Ammon's horn (tissue), 1 donor: ENCODE results near the gene ATP10B.
"Not testable (repeated sequence)": the region's sequence is repeated elsewhere in the genome, so short reads cannot be mapped to it uniquely, and the experiment has no call there.

ENCODE experiments used
- DNase-seq: peaks from one replicate; pipeline ENCODE4 v3.0.0-alpha.2; 2016; ENCODE audit warnings: low spot score

The ATP10B gene

DNA sequence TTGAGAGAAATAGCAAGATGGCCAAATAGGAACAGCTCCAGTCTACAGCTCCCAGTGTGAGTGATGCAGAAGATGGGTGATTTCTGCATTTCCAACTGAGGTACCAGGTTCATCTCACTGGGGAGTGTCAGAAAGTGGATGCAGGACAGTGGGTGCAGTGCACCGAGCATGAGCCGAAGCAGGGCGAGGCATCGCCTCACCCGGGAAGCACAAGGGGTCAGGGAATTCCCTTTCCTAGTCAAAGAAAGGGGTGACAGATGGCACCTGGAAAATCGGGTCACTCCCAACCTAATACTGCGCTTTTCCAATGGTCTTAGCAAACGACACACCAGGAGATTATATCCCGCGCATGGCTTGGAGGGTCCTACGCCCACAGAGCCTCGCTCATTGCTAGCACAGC lies 39.0 kb downstream of the ATP10B start:
- DNase-seq: not testable (repeated sequence)

- no peak for DNase-seq
Measured at GRCh38 chr5:160805376-160805775, 46.6 kb downstream of the ATP10B start.

GRCh38 chr5:160802592-160802991 lies 49.4 kb downstream of the ATP10B start:
- peak; percentile 75 for DNase-seq

DNA sequence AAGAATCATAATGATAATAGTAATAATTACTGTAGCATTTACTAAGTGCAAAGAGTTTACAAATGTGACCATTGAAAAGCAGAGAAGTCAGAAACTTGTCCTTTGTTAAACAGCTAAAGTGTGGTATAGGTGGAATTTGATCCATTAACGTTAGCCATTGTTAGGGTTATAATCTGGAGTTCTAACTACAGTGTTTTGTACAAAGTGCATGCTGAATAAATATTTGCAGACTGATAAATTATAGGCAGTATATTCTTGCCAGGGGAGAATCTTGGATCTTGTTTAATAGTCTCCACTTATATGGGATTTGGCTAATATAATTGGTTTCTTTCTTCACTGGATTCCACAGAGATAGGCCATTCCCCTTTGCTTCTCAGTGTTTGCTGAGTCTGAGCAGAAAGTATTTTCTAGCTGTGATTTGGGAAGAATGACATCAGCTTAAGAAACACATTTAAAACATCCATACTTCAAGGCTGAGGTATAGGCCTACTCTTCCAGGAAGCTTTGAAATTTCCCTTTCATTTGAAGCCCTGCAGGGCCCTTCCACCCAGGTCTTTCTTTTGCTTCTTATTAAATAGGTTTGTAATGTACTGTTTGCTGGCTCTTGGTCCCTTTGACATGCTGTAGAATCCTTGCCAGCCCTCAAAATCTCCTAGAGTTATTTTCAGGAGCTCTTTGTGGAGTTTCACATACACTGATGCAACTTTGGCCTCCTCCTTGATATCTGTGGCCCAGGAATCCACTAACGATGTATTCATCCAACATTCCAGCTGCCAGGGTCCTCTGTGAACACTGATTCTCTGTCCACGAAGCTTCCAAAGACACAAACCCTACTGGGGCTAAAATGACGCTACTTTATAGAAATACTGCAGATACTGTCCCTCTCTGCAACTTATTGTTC lies 51.4 kb downstream of the ATP10B start:
- DNase-seq: no peak

DNA sequence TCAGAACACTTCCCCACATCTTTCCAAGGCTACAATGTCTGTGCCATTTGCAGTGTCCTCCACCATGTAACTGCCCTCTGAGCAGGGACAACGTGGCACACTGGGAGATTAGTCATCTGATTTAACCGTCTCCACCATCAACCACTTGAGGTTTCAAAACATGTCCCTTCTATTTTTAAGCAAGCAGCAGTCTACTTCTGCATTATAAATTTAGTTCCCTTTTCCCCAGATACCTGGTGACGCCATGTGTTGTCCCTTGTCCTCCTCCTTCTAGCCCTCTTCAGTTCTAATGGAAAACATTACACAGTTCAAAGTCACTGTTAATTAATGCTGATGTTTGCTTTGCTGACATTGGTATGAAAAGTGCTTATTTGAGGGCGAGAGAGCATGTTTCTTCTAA lies 52.8 kb downstream of the ATP10B start:
- DNase-seq: no peak

GRCh38 chr5:160797020-160797419 lies 55.0 kb downstream of the ATP10B start:
- no peak for DNase-seq

- DNase-seq: no peak
Measured at GRCh38 chr5:160793530-160793899, 58.5 kb downstream of the ATP10B start.

DNA sequence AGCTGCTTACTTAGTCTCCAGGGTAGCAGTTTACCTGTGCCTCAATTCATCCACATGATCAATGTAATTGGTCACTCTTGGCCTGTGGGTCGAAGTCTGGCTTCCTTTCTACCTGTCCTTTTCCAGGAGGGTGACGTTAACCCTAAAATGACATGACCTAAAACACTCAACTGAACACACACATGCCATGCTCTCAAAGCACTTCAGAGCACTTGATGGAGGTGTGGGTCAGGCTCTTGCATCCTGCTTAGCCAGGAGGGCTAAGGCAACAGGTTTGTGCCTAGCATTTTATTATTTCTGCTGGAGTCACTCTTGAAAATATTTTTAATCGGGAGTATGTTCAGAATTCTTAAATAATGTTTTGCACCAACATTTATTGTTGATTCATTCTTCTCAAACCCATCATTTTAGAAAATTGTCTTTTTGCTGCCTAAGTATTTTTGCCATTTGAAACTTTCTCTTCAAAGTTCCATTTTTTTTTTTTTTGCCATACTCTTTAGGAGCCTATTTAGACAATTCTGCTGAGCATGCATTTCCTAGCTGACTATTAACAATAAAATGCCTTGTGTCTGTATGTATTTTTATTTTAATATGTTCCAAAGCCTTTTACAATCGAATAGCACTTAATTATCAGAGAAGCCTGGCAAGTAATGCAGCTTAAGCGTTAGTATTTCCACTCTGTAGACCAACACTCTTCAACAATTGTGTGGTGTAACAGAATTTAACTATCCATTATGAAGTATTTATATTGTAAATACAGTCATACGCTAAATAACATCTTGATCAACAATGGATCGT lies 59.1 kb downstream of the ATP10B start:
- DNase-seq: no peak

- no peak for DNase-seq
Measured at GRCh38 chr5:160792281-160792680, 59.7 kb downstream of the ATP10B start.

- DNase-seq: no peak
Measured at GRCh38 chr5:160789219-160789859, 62.7 kb downstream of the ATP10B start.

- DNase-seq: peak; percentile 43
Measured at GRCh38 chr5:160788102-160788660, 63.8 kb downstream of the ATP10B start.

DNA sequence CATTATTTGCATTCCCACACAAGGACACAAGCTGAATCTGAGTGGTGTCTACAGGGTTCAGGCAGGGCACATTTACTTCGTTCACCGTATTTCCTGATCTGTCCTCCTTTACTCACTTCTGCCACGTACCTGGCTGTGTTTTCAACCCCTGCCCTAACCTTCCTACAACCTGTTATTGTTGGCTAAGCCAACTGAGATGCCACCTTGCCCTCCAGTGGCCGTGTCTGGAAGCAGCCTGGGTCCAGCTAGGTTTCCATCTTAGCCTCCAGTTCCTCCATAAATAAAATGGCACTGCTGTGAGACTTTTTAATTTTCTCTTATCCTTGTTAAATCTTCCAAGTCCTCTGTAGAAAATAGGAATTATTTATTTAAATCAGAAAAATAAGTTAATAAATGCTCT lies 64.8 kb downstream of the ATP10B start:
- no peak for DNase-seq

DNA sequence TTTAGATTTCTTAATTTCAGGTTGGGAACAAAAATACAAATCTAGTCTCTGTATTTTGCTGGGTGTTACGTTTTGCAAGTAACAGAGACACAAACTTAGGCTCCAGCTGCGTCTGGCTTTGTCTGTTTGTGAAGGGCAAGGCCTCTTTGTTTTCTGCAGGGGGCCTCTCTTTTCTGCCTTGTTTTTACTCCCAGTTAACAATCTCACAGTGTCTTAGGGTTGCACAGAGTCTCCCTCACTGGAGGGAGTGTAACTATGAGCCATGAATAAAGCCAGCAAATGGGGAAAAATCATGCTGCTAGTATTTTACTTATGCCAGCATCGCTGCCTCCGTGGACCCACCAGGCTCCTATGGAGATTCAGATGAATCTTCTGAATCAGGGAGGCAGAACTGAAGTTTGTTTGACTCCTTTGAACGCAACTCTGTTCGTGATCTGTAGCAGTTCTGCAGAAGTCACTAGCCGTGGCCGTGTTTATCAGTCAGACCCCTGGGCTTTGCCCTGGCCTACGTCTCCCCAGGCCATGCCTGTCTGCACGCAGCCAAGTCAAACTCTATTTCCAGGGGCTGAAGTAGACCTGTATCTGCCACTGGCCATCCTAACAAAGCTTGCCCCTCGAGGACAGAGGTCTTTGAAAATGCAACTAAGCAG lies 77.2 kb downstream of the ATP10B start:
- DNase-seq: peak; percentile 76

GRCh38 chr5:160773646-160774410 lies 78.2 kb downstream of the ATP10B start:
- DNase-seq: no peak

DNA sequence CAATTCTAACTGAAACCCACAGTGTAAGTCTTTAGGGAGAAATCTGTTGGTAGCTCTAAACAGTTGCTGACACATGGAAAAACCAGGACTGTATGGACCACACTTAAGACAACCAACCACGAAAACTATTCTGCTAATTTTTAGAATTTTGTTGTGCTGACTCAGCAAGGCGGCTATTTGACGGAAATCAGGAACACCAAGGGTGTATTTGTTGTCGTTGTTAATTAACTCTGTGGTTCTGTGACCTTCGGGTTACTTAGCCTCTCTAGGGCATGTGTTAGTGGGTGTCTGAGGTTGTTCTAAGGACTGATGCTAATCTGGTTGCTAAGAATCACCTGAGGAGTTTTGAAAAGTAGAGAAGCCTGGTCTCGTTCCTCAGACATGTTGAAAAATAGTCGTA lies 79.2 kb downstream of the ATP10B start:
- no peak for DNase-seq

- DNase-seq: no peak
Measured at GRCh38 chr5:160770718-160771117, 81.3 kb downstream of the ATP10B start.

- DNase-seq: no peak
Measured at GRCh38 chr5:160769301-160769700, 82.7 kb downstream of the ATP10B start.

GRCh38 chr5:160767062-160767461 lies 84.9 kb downstream of the ATP10B start:
- DNase-seq: no peak

DNA sequence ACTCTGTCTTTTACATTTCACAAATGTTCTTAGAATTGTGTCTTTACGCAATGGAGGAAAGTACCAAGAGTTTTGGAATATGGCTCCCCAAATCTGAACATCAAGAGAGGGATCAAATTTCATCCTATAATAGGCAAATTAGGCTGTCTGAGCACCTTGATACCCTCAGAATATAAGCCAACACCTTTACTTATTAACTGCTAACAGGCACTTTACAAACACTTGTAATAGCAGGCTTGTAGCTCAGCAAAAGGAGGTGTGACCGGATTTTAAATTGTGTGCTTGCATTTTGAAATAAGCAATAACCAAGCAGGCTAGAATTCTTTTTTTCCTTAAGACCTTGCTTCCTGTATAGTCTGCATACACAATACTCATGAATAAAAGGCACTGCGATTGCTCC lies 92.0 kb downstream of the ATP10B start:
- DNase-seq: no peak

- DNase-seq: no peak
Measured at GRCh38 chr5:160757194-160757593, 94.8 kb downstream of the ATP10B start.
